ENCODE measurements around the gene SLC37A1. TPM values are rescaled to one million over a fixed set of nuclear protein-coding genes. Genes with fewer than 3 reads are reported as not detected.

SLC37A1 gene
- total RNA-seq, 4 donors from 2014 or later = 4.0 to 5.8 (median 5.1) TPM

- no peak for TF ChIP-seq CTCF (IDR thresholded peaks at IDR 0.05; ENCODE audit: low read depth)
These were observed 66.6 kb downstream of the SLC37A1 start for GRCh38 chr21:42580076-42580792.

- TF ChIP-seq CTCF (IDR thresholded peaks at IDR 0.05; ENCODE audit: low read depth) = no peak
These were observed 67.2 kb downstream of the SLC37A1 start for GRCh38 chr21:42580793-42581321.

DNA sequence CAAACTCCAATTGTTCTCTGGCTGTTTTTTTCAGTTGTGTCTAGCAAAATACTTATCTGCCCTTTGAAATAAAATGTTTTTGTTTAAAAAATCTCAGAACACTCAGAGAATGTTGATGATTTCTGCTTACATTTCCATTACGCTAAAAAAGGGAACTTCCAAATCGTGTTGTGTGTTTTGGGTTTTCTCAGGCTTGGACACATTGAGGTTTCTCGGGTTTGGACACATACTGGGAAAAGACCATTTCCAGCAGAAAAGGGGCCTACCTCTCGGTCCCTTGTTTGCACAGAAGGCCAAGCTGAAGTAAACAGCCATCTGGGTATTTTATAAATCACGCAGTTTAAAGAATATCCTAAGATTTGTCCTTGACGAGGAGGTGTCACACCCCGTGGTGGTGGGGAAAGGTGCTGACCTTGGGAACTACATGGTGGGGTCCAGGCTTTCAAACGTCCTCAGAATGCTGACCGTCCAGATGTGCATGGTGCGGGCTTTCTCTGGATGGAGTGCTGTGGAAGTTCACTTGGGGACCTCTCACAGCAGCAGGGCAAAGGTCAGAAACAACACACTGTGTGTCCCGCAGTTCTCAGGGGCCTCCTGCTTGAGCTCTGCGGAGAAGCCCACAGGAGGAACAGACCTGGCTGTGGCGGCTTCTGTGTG is 67.8 kb downstream of the SLC37A1 start:
- no peak for TF ChIP-seq CTCF (IDR thresholded peaks at IDR 0.05; ENCODE audit: low read depth)

DNA sequence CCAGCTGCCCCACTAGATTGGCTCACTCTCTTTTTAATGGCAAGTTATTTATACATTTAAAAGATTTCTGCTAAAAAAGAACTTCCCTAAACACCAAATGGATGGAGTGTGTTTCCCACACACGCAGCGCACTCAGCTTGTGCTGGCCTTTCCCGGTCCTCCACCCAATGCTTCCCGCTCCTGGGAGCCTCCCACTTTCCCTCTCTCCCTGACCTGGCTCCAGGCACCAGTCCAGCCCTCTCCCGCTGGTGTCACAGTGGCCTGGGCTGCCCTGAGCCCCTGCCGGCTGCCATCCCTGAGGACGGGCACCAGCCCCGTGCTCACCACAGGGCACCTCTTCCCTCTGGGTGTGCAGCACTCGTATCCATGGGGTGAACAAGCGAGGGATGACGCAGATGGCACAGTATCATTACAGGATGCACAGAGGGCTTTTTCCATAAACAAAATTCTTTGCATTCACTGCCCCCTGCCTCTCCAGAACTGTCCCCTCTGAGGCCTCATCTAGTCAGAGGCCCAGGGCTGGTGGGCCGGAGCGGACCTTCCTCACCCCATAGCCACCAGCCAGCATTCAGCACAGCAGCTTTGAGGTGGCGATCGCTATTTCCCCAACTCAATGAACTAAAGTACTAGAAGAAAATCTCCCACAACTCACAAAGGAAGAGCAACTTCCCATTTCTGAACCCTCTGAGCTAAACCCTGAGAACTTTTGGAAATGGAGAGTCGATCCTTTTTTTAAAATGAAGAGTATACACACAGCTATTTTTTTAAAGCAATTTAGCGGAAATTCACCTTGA is 68.5 kb downstream of the SLC37A1 start:
- no peak for TF ChIP-seq CTCF (IDR thresholded peaks at IDR 0.05; ENCODE audit: low read depth)

DNA sequence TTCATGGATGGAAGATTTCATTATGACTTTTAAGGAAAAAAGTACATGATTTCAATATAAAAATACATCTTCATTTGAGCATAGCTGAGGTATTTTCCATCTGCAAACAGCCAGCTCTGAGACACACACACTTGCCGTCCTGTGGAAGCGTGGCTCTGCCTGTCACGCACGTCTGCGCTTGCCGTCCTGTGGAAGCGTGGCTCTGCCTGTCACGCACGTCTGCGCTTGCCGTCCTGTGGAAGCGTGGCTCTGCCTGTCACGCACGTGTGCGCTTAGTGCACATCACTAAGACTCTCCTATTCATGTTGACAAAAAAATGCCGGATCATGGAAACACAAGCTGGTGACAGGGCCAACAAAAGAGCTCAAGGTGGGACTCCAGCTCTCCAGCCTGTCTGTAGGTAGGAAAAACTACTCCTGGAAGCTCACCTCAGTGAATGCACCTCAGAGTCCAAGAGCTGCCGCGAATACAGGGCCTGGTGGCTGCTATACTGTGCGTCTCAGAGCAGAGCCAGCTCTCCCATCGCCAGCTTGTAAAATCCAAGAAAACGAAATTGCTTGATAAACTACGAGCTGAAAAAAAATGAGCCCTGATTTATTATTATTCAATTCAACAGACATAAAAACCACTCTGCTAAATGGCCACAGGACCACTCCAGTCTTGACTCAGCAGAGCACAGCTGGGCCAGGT is 69.3 kb downstream of the SLC37A1 start:
- TF ChIP-seq CTCF (IDR thresholded peaks at IDR 0.05; ENCODE audit: low read depth) = no peak

DNA sequence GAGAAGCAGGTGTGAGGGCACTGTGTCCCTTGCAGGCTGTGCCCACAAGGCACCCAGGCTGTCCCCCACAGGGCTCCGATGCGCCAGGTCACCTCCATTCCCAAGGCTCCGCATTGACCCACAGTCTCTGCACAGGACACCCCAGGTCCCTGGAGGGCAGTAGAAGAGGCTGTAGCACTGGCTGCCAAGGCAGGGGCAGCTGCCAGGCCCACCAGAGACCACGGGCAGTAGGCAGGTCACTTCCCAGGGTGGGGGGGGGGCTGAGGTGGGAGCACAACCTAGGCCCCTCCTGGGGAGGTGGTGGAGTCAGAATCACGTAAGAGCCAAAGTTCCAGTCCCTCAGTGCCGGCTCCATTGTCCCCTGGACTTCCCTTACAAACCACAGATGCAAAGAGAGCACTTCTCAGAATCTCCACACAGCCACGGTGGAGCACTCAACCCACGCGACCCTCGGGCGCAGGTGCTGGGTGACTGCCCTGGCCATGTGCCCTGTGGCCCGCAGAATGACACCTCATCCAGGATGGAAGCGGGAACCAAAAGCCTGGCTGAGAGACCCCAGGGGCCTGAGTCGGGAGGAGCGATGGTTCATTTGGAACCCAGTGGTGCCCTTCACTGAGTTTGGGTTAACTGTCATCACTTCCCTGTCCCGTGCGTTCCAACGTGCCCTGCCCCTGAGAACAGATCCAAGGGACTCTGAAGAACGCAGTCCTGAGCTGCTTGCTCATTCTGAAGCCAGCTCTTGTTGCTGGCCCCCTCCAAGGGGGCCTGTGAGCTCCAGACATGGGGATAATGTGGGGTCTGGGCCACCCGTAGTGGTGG is 70.0 kb downstream of the SLC37A1 start:
- no peak for TF ChIP-seq CTCF (IDR thresholded peaks at IDR 0.05; ENCODE audit: low read depth)

All from subcutaneous adipose tissue (tissue), 4 donors.